Thyroid gland (tissue), 4 donors: ENCODE results near the gene EFHD2. TPM values are rescaled to one million over a fixed set of nuclear protein-coding genes. Genes with fewer than 3 reads are reported as not detected.

Experiments
- DNase-seq, 2 donors: peaks; one replicate each; pipeline ENCODE4 v3.0.0-alpha.2; 2019
- H3K27ac ChIP-seq, 3 donors: fragments of 200-600 bp; sonication (generic); 1 replicate in 2 of 3; 2 replicates in 1 of 3; pipeline ENCODE4 v1.5.1; 2016 to 2019; ENCODE audit warnings: mild to moderate bottlenecking in 1 of 3, moderate library complexity in 1 of 3
- H3K27me3 ChIP-seq: fragments of 200-600 bp; sonication (generic); one replicate; pipeline ENCODE4 v1.5.1; 2019
- H3K36me3 ChIP-seq, 2 donors: fragments of 200-600 bp; sonication (generic); one replicate each; pipeline ENCODE4 v1.5.1; 2016 to 2019
- H3K4me1 ChIP-seq, 2 donors: fragments of 200-600 bp; sonication (generic); one replicate each; pipeline ENCODE4 v1.5.1; 2017 to 2019
- H3K4me3 ChIP-seq, 3 donors: fragments of 200-600 bp; sonication (generic); replicated peaks in 1 of 3; 1 replicate in 2 of 3; 2 replicates in 1 of 3; pipeline ENCODE4 v1.5.1; 2016; ENCODE audit warnings: mild to moderate bottlenecking in 1 of 3
- H3K9me3 ChIP-seq: fragments of 200-600 bp; sonication (generic); one replicate; pipeline ENCODE4 v1.5.1; 2017
- CTCF ChIP-seq, 6 experiments: fragments of 200-600 bp in 3 of 6; fragments of 450-650 bp in 3 of 6; sonication (generic) in 3 of 6; IDR thresholded peaks; one replicate each; pipeline ENCODE4 v1.5.1; 2016 to 2019; ENCODE audit warnings: antibody characterized with exemption in 6 of 6, mild to moderate bottlenecking in 2 of 6, inconsistent platforms in 1 of 6, moderate library complexity in 1 of 6
- POLR2A ChIP-seq, 2 donors: fragments of 450-650 bp; IDR thresholded peaks; one replicate each; pipeline ENCODE4 v1.6.1; 2017; ENCODE audit warnings: antibody characterized with exemption in 2 of 2, mild to moderate bottlenecking in 2 of 2, moderate library complexity in 1 of 2
- WGBS, 2 donors: methylation state at CpG; one replicate each; pipeline ENCODE4 v1.1.5; 2017; 5-methylcytosine and 5-hydroxymethylcytosine counted together
- intact Hi-C: fragments of 100-400 bp; cut with DNase I; formaldehyde crosslinking; loops from one replicate; pipeline ENCODE4 v1.15.1; 2023
- total RNA-seq, 4 donors: library from RNA; depleted of rRNA; stranded (reverse); fragments of >200 nt; gene quantifications; one replicate each; pipeline ENCODE4 v1.2.3, GENCODE V29; 2016

Gene EFHD2
- total RNA-seq, 4 donors from 2014 or later: 50.9 to 62.6 (median 56.7) TPM

- intact Hi-C loops: no loop called here
- H3K36me3 ChIP-seq: no peaks in the 10 kb centered on the region
- TF ChIP-seq POLR2A (IDR thresholded peaks at IDR 0.05): no peak
- no peak for TF ChIP-seq CTCF (IDR thresholded peaks at IDR 0.05)
These were observed 30.7 kb downstream of the EFHD2 start for GRCh38 chr1:15440357-15440756.

GRCh38 chr1:15441247-15441646, 31.6 kb downstream of the EFHD2 start:
- 85 to 90% methylated on average over 6 of the region's 6 CpGs for WGBS, 2 donors
- H3K36me3 ChIP-seq: no peaks in the 10 kb centered on the region
- H3K4me1 ChIP-seq: no peaks in the 10 kb centered on the region
- no peaks in the 10 kb centered on the region for H3K27me3 ChIP-seq
- H3K27ac ChIP-seq: no peak overlapping the region
- no peaks in the 10 kb centered on the region for H3K9me3 ChIP-seq
- TF ChIP-seq CTCF (IDR thresholded peaks at IDR 0.05) (no peak), POLR2A (IDR thresholded peaks at IDR 0.05) (no peak)
- DNase-seq: no peak
- no peak overlapping the region for H3K4me3 ChIP-seq
- intact Hi-C loops: no loop called here

More at GRCh38 chr1:15440357-15440756, 30.7 kb downstream of the EFHD2 start:
- 91 to 92% methylated on average over 11 to 13 of the region's 13 CpGs for WGBS, 2 donors
- H3K4me3 ChIP-seq: no peak overlapping the region
- no peak overlapping the region for H3K27ac ChIP-seq
- no peak for DNase-seq
- no peaks in the 10 kb centered on the region for H3K27me3 ChIP-seq
- H3K9me3 ChIP-seq: no peaks in the 10 kb centered on the region
- no peaks in the 10 kb centered on the region for H3K4me1 ChIP-seq

GRCh38 chr1:15442119-15442518, 32.4 kb downstream of the EFHD2 start:
- Histone ChIP-seq H3K36me3 (no peaks in the 10 kb centered on the region), H3K4me3 (no peak overlapping the region), H3K27ac (no peak overlapping the region), H3K4me1 (no peaks in the 10 kb centered on the region), H3K27me3 (no peaks in the 10 kb centered on the region), H3K9me3 (no peaks in the 10 kb centered on the region)
- TF ChIP-seq CTCF (IDR thresholded peaks at IDR 0.05) (no peak), POLR2A (IDR thresholded peaks at IDR 0.05) (no peak)
- no peak for DNase-seq
- 90% methylated on average over 7 to 8 of the region's 8 CpGs for WGBS, 2 donors
- intact Hi-C loops: no loop called here

DNA sequence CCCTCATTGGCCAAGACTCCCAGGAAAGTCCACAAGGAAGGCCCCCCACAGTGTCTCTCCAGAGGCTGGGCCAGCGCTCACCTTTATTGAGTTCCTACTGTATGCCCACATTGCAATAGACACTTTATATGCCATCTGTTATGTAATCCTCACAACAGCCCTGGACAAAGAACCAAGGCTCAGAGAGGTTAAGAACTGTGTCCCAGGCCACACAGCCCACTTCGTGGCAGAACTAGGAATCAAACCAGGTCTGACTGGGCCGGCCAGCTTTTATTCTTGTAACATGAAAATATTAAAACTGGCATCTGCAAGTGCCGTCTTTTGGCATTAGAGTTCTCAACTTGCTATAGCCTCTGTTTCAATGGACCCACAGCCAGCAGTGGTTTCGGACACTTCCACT, 33.1 kb downstream of the EFHD2 start:
- no peak for DNase-seq
- Histone ChIP-seq H3K27ac (no peak overlapping the region), H3K9me3 (no peaks in the 10 kb centered on the region), H3K4me3 (no peak overlapping the region), H3K27me3 (no peaks in the 10 kb centered on the region), H3K4me1 (no peaks in the 10 kb centered on the region), H3K36me3 (no peaks in the 10 kb centered on the region)
- WGBS, 2 donors: 86 to 87% methylated on average over 4 to 5 of the region's 5 CpGs
- TF ChIP-seq CTCF (IDR thresholded peaks at IDR 0.05): no peak
- TF ChIP-seq POLR2A (IDR thresholded peaks at IDR 0.05): no peak
- intact Hi-C loops: no loop called here

DNA sequence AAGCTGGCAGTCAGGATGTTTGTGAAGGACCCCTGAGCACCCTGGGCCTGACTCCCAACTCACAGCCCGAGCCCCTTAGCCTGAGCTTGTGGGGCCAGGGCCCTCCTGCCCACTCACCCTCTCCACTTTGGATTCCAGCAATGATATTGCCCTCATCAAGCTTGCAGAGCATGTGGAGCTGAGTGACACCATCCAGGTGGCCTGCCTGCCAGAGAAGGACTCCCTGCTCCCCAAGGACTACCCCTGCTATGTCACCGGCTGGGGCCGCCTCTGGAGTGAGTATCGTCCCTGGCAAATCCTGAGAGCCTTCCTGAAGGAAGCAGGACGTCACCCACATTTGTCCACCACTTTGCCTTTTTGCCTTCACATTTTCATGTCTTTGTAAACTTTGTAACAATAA, 33.6 kb downstream of the EFHD2 start:
- Histone ChIP-seq H3K4me1 (no peaks in the 10 kb centered on the region), H3K4me3 (no peak overlapping the region), H3K9me3 (no peaks in the 10 kb centered on the region), H3K36me3 (no peaks in the 10 kb centered on the region), H3K27ac (no peak overlapping the region), H3K27me3 (no peaks in the 10 kb centered on the region)
- TF ChIP-seq CTCF (IDR thresholded peaks at IDR 0.05) (no peak), POLR2A (IDR thresholded peaks at IDR 0.05) (no peak)
- intact Hi-C loops: no loop called here
- 82 to 83% methylated on average over 5 of the region's 5 CpGs for WGBS, 2 donors
- no peak for DNase-seq
